NCI-H2196 treated with DMSO at 0.1 percent for 48 hours (cell line): Measurements from ENCODE around the gene CREG2.
A peak's percentile ranks its signal among the peaks of the same experiment; 100 is the strongest.

ENCODE experiments used
- DNase-seq: peaks from one replicate; lab custom pipeline; 2025; ENCODE audit not compliant: unreplicated experiment; lab: John Stamatoyannopoulos, UW

The CREG2 gene

GRCh38 chr2:101387151-101387834 is at the start of gene CREG2:
CREG2 (minus strand) TSS chr2:101387503; CDS start chr2:101387457, 46 bp downstream.
- DNase-seq, result peak; percentile 9

DNA sequence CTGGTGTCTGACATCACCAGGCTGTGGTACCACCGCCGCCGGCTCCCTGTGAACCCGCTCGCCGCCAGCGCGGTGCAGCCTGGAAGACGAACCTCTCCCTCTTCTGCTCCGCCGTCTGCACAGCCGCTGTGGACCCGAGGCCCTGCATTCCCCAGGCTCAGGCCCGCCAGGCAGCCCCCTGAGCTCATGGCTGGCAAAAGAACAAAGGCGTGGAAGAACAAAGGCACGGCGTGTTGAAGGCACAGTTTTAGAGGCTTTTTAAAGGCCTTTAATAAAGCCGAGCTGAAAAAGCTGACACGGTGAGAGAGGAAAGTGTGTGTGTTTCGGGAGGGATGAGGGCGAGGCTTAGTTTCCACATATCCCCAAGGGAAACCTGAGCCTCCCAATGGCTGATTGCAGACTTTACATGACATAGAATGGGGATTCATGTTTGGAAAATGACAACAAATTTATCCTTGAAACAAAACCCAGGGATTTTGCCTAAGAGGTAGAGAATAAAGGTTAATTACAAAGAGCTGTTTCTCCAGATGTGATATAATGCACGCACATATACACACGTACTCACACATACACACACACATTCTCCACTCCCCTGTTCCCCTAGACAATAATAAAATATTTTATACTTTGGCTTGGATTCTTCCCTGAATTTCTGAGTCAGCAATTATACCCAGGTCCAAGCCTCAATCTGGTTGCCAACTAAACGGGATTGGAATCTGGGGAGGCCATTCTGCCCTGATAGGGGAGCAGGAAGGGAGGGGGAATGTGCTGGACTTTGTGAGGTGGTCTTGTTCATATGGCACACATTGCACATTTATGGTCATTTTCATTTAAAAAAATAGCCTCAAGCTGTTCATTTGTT is 47.9 kb upstream of the CREG2 start:
- no peak for DNase-seq

- no peak for DNase-seq
These were observed 46.2 kb upstream of the CREG2 start for GRCh38 chr2:101433465-101433864.

DNA sequence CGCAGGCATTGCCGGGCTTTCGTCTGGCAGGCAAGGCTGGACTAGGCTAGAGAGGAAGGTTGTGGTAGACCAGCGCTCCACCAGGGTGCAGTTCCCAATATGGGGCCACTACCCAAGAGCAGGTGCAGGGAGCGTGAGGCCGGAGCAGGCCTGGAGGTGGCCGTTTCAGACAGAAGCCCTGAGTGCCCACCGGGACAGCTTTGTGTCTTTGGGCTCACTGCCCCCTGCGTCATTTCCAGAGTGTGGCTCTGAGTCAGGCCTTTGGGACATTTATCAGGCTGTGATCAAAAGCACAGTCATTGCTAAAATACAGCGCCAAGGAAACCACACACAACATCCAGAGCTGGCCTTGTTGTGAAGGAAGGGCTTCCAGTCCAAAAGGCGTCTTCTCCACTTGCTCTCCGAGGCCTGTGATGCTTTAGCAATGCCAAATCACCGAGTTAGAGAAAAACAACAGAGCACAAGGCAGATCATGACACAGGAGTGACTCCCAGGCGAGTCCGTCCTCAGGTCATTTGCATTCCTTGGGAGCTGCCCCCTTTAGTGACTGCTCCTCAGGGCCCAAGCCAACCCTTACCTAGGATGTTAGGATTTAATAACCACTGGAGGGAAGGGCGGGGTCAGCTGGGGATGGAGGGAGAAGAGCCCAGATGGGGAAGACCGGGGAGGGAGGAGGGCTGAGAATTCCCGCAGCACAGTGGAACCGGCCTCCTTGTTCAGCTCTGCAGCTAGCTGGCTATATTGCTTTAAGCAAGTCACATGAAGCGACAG is 45.3 kb upstream of the CREG2 start:
- no peak for DNase-seq

DNA sequence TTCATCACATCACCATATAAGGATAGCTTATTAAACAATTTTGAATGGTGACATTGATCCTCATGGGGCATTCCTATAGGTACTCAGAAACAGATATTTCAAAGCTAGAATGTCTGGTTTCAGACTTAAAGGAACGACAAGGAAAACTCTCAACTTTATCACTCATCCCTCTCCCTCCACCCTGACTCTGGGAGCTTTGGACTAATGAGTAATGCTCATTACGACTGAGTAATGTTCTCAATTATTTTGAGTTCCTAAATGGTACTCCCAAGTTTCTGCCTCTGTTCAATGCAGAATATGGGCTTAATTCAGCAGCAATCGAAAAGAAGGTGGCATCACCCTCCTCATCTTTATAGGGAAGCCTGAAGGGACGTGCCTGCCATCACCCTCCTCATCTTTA is 44.2 kb upstream of the CREG2 start:
- no peak for DNase-seq

- no peak for DNase-seq
These were observed 42.9 kb upstream of the CREG2 start for GRCh38 chr2:101430156-101430555.

DNA sequence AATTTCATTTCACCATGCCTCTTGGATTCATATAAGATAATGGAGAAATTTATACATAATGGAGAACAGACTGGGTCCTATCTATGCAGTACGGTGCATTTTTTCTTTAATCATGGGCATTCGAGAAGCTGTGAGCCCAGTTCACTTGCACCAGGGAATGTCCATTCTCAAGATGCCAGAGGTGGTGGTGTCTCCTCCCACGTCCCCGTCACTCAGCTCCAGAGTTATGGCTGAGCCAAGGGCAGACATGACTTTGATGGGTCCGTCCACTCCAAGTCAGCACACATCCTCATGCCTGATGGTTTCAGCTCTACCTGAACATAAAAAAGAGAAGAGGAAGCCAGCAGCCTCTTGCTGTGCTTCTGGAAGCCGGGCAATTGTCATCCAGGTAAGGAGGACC is 42.1 kb upstream of the CREG2 start:
- DNase-seq, result no peak

DNA sequence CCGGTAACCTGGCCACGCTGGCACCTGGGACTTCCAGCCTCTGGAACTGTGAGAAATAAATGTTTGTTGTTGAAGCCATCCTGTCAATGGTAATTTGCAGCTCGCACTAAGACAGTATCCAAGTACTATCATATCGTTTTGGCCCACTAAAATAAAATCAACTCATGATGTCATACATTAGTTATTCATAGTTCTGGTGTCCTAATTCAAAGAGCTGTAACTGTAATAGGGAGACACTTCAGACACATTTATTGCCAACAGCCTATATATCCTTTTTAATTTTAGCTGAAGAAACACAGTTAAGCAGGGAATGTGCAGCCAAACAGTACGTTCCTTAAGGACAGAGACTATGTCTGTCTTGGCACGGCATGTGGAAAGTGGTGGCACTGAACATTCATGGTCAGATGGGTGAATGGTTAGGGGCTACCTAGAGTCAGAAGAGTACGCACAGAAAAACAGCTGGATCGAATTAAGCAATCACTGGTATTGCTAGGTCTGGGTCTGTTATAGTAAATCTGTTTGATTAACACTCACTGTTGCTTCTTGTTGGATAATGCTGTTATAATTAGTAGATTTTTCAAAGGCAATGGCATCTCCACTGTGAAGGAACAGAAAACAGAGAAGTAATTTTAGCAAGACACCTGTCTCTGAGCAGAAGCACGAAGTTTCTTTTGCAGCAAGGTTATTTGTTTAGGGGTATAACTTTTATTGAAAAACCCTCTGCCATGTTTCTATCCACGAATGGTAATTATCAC is 41.3 kb upstream of the CREG2 start:
- DNase-seq, result no peak

- DNase-seq, result no peak
These were observed 40.4 kb upstream of the CREG2 start for GRCh38 chr2:101427743-101428142.

DNA sequence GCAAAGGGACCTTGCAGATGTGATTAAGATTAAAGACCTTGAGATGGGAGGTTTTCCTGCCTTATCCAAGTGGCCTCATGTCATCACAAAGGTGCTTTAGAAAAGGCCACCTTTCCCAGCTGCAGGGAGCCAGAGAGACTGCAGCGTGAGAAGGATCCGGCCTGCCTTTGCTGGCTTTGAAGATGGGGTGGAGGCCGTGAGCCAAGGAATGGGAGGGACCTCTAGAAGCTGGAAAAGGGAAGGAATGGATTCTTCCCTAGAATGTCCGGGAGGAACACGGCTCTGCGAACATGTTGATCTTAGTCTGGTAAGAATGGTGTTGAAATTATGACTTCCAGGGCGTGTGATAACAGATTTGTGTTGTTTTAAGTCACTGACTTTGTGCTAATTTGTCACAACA is 39.9 kb upstream of the CREG2 start:
- DNase-seq, result no peak

DNA sequence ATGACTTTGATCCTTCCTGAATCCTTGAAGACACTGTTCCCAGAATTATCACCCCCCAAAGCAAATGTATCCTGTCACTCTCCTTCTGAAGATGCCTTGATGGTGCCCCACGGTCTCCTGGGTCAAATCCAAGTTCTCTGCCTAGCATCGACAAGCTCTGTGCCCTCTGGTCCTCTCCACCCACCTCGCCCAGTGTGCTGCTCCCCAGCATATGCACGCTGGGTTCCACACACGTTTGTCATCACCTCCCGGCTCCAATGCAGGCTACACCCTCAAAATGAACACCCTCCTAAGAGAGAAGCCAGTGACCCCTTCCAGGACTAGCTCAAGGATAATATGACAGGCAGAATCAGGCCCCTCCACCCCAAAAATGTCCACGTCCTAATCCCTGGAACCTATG is 39.5 kb upstream of the CREG2 start:
- no peak for DNase-seq

DNA sequence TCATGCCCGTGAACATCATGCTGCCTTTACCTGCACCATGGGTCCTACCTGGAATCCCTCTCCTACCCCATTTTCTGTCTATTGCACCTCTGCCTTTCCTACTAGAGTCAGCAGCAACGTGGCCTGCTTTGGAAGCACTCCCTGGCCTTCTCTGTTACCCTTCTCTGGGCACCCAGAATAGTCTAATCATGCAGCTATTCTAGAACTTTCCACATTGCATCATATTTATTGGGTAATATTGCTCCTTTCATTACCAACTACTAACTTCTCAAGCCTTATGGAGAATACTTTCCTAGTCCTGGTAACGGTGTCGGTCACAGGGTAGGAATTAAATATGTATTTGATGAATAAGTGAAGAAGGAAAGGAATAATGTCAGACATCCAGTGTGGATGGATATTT is 33.3 kb upstream of the CREG2 start:
- no peak for DNase-seq

DNA sequence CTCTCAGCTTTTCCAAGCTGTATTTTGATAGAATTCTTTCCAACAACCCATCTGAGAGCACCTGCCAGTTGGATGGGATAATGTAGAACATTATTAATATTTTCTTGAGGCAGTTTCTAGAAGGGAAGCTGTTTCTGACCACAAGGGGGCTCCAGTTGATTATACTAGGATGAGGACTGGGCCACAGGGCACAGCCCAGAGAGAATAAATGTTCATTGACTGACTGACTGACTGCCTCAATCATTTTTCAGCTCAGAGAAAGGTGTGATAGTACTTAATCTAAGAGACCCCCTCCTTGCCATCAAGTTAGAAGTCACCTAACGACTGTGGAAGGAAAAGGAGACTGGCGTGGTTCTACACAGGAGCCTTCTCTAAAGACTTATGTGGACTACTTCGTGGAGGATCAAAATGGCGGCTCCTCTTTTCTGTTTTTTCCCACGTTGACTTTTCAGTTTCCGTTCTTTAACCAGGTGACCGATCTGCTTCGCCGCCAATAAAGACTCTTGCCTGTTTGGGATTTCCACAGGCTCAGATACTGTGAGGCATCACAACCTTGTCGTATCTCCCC is 31.9 kb upstream of the CREG2 start:
- no peak for DNase-seq

DNA sequence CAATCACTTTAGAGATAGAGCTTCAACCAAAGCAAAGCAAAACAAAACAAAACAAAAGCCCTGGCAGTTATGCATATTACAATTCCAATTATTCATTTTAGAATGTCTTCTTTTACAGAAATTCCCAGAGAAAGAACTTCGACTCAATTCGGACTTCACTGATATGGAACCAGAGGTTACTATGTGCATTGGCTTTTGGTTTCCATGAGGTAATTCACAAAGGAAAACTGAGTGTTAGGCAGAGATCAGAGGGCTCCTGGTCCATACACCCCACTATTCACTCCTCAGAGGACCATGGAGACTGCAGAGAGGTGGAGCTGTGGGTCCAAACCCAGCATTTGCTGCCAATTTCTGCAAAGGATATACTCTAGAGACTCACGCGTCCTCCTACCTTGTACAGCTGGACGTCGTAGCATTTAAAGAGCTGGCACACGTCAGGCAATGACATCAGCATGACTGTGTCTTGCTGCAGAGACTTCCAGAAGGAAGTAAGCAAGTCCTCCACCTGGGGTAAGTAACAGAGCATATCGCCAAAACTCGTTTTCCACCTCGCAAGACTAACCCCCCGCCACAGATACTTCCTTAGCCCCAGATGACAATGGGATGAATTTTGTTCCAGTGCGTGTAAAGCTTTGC is 31.3 kb upstream of the CREG2 start:
- DNase-seq, result no peak

GRCh38 chr2:101416609-101417008 is 29.3 kb upstream of the CREG2 start:
- no peak for DNase-seq

DNA sequence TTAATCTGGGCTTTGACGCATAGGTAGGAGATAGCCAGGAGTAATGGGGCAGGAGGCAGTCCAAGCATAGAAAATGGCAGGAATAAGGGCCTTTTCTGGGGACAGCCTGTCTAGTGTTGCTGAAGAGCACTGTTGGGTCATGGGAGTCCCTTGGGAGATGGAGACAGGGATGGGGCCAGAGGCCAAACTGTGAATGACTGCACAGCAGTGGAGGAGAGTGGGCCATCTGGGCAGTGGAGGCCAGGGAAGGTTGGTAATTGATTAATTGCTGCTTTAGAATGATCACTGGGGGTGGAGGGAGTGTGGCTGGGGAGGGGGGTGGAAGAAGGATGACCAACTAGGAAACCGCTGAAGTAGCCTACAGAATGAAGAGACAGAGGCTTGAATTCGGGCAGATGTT is 28.6 kb upstream of the CREG2 start:
- no peak for DNase-seq

- DNase-seq, result no peak
These were observed 27.9 kb upstream of the CREG2 start for GRCh38 chr2:101415220-101415619.

DNA sequence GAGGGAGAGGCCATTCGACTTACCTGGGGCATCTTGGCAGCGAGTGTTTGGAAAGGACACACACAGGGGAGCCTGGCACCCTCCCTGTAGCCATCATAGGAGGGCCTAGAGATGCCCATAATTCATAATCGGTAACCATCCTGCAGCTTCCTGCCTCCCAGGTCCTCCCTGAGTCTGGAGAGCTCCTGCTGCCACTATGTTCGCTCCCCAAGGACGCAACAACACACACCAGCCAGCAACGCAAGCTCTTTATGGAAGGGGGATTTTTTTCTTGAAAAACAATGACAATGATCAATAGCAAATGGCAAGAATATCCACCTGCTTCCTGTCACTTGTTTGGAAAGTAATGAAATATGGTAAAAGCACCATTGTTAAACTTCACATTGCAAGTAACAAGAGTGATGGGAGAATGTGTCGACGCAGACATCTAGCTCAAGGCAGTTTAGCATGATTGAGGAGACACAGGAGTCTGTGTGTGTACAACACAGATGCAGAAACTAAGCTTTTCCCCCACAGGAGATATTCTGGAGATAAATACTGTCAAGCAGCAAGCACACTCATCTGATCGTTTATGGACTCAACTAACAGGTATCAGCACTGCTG is 24.9 kb upstream of the CREG2 start:
- DNase-seq, result no peak

- no peak for DNase-seq
These were observed 23.4 kb upstream of the CREG2 start for GRCh38 chr2:101410746-101411145.

- DNase-seq, result no peak
These were observed 22.8 kb upstream of the CREG2 start for GRCh38 chr2:101410114-101410513.
